Measurements from ENCODE around the gene MCM6. TPM values are rescaled to one million over a fixed set of nuclear protein-coding genes. Genes with fewer than 3 reads are reported as not detected.

The MCM6 gene
- 10 to 100 TPM; 86.4 to 89.8 TPM for total RNA-seq

DNA sequence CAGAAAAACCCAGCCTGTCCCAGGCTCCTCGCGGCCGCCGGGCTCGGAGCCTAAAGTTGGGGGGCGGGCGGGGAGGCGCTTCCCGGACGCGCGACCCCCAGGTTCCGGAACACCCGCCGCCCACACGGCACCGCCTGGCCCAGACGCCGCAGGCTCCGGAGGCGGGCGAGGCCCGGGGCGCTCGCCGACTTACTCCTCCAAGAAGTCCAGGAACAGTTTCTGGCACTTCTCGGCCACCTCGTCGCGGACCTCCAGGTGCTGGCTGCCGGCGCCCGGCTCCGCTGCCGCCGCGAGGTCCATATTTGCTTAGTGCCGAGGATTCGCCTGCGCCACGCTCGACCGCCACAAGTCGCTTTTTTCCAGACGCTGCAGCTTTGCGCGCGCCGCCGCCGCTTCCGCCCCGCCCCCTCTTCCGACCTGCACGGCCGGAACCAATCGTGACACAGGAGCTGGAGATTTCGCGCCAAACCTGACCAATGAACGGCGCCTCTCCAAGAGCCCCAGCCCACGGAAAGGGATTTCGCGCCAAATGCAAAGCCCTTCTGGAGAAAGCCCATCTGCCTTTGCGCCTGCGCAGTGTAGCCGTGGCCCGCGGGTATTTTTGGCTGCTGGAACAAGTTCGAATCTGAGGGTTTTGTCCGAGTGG, at the start of gene MCM6:
Gene MCM6 (minus strand): TSS at position 378 of the 646 bp plus-strand sequence. CDS start 78 bp downstream, at position 300.

DNA sequence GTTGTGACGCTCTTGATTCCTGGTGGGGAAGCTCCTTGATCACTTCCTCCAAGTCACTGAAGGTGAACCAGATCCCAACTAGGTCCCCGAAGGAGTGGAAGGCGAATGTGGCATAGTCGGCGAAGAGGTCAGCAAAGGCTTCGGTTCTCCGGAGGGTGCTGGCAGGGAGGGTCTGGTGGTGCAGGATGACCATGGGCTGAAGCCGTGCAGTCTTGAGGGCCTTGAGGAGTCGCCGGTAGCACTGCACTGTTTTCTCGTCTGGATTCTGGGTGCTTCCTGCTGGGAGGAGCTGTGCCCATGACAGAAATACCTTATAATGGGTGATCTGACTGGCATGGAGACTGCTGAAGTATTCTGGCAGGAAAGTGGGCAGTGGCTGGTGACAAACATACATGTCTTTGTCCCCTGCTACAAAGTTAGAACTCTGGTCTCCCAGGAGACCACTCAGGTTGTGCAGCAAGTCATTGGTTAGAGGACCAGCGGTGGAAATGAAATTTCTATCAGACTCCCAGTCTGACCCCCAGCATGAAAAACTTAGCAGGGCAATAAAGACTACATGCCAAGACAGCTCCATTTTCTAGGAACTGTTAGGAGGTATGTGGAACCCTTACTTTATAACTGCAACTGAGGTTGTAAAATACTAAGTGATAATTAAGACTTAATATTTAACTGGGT, 39.5 kb downstream of the MCM6 start, which contains the start of gene LCT:
Gene LCT (minus strand): TSS at position 589 of the 675 bp plus-strand sequence. CDS start 15 bp downstream, at position 574.

Other genes starting within 250 kb of the MCM6 start
- gene UBXN4, start 134.6 kb downstream of the MCM6 start, total RNA-seq = 100 to 1,000 TPM; 112 to 113 TPM
- gene LCT, start 39.3 kb downstream of the MCM6 start, total RNA-seq = under 1 TPM in 1 of 2 experiments, not detected in 1; 0.13 TPM
- 100 to 1,000 TPM; 148 to 160 TPM for gene DARS1, start 109.2 kb upstream of the MCM6 start, total RNA-seq
- 100 to 1,000 TPM; 259 to 270 TPM for gene CXCR4, start 241.7 kb upstream of the MCM6 start, total RNA-seq

Measured in activated naive CD4-positive, alpha-beta T cell treated with anti-CD3 and anti-CD28 coated beads, Interleukin-2, amount 10 ng/mL, durations not matched to agents 5 hours and 36 hours (primary cell).